A549 (cell line): Measurements from ENCODE around the gene ACAN. TPM values are rescaled to one million over a fixed set of nuclear protein-coding genes. Genes with fewer than 3 reads are reported as not detected.
A peak's percentile ranks its signal among the peaks of the same experiment; 100 is the strongest.

Source experiments
- ATAC-seq, 2 experiments: fragments of 200-7000 bp in 1 of 2; fragments of >200 bp in 1 of 2; cut with Nextera tagmentation in 1 of 2; cut with Tn5 transposase in 1 of 2; 3 replicates each; pipeline versions ENCODE4 v1.8.0 to v1.9.1; 2018 to 2020; ENCODE audit warnings: mild to moderate bottlenecking in 1 of 2, moderate library complexity in 1 of 2
- CTCF ChIA-PET: fragments of 300-600 bp; sonication (Branson Sonifier 250); formaldehyde crosslinking; extraction: SDS; loops from one replicate; lab custom pipeline; 2021; ENCODE audit warnings: antibody characterized with exemption, inconsistent platforms; lab: Yijun Ruan, JAX
- POLR2A ChIA-PET: fragments of 350-600 bp; formaldehyde crosslinking; extraction: SDS; loops from one replicate; lab custom pipeline; 2021; ENCODE audit warnings: antibody characterized with exemption, inconsistent platforms; lab: Yijun Ruan, JAX
- DNase-seq, 2 experiments: peaks; one replicate each; pipeline versions ENCODE4 v3.0.0 to v3.0.0-alpha.2; 2011 to 2016; ENCODE audit warnings: low read depth in 1 of 2, low spot score in 1 of 2
- FAIRE-seq: peaks from 2 replicates; lab custom pipeline; 2011; peaks lifted over from hg19 to GRCh38; lab: Jason Lieb, UNC
- H3K27ac ChIP-seq, 2 experiments: fragments of >200 bp; sonication (Bioruptor Twin); formaldehyde crosslinking; 3 replicates each; pipeline ENCODE4 v1.5.1; 2016 to 2017
- H3K4me1 ChIP-seq: fragments of >200 bp; sonication (Bioruptor Twin); formaldehyde crosslinking; 3 replicates; pipeline ENCODE4 v1.6.1; 2016
- H3K4me2 ChIP-seq: fragments of >200 bp; sonication (Bioruptor Twin); formaldehyde crosslinking; 3 replicates; pipeline ENCODE4 v1.6.1; 2016
- H3K4me3 ChIP-seq: fragments of >200 bp; sonication (Bioruptor Twin); formaldehyde crosslinking; 3 replicates; pipeline ENCODE4 v1.5.1; 2016
- H3K9me3 ChIP-seq: fragments of >200 bp; sonication (Bioruptor Twin); formaldehyde crosslinking; 3 replicates; pipeline ENCODE4 v1.6.1; 2016
- BCL3 ChIP-seq: fragments of >200 bp; sonication (Bioruptor Twin); formaldehyde crosslinking; IDR thresholded peaks from 3 replicates; pipeline ENCODE4 v1.6.1; 2016
- BHLHE40 ChIP-seq: IDR thresholded peaks from 2 replicates; pipeline ENCODE4 v1.6.1; 2012; ENCODE audit warnings: low read depth, low read length, inconsistent platforms
- CBX8 ChIP-seq: fragments of 200-600 bp; sonication (generic); IDR thresholded peaks from 2 replicates; pipeline ENCODE4 v1.6.1; 2016
- CHD2 ChIP-seq: fragments of 150-350 bp; IDR thresholded peaks from 2 replicates; pipeline ENCODE4 v1.6.1; 2014; ENCODE audit warnings: low read length; ENCODE audit not compliant: partially characterized antibody
- CTCF ChIP-seq: fragments of >200 bp; sonication (Bioruptor Twin); formaldehyde crosslinking; IDR thresholded peaks from 3 replicates; pipeline ENCODE4 v1.5.1; 2016
- EHF ChIP-seq: fragments of 250-450 bp; sonication (Bioruptor Pico); IDR thresholded peaks from 2 replicates; pipeline ENCODE4 v1.5.0; 2020; ENCODE audit warnings: mild to moderate bottlenecking
- EHMT2 ChIP-seq: fragments of 200-600 bp; sonication (generic); IDR thresholded peaks from 2 replicates; pipeline ENCODE4 v1.6.1; 2016; ENCODE audit warnings: antibody characterized with exemption, low read depth, mild to moderate bottlenecking, moderate library complexity
- ELK1 ChIP-seq: fragments of 150-350 bp; IDR thresholded peaks from 2 replicates; pipeline ENCODE4 v1.6.1; 2014; ENCODE audit warnings: low read depth, mild to moderate bottlenecking, low read length
- EP300 ChIP-seq, 2 experiments: fragments of >200 bp; sonication (Bioruptor Twin); formaldehyde crosslinking; IDR thresholded peaks; 2 replicates in 1 of 2; 3 replicates in 1 of 2; pipeline ENCODE4 v1.6.1; 2016 to 2017
- FOXS1 ChIP-seq: fragments of 250-450 bp; sonication (Bioruptor Pico); IDR thresholded peaks from 2 replicates; pipeline ENCODE4 v1.5.0; 2020; ENCODE audit warnings: mild to moderate bottlenecking, moderate library complexity
- HEYL ChIP-seq: fragments of 250-450 bp; sonication (Bioruptor Pico); IDR thresholded peaks from 2 replicates; pipeline ENCODE4 v1.8.0; 2021; ENCODE audit warnings: mild to moderate bottlenecking, moderate library complexity
- HMGXB4 ChIP-seq: fragments of 250-450 bp; sonication (Bioruptor Pico); IDR thresholded peaks from 2 replicates; pipeline ENCODE4 v1.5.0; 2021; ENCODE audit warnings: mild to moderate bottlenecking, moderate library complexity, borderline replicate concordance
- HOXA7 ChIP-seq: fragments of 250-450 bp; sonication (Bioruptor Pico); IDR thresholded peaks from 2 replicates; pipeline ENCODE4 v1.5.0; 2020; ENCODE audit warnings: mild to moderate bottlenecking, moderate library complexity
- JUN ChIP-seq, 2 experiments: fragments of >200 bp; sonication (Bioruptor Twin); formaldehyde crosslinking; IDR thresholded peaks; 2 replicates in 1 of 2; 3 replicates in 1 of 2; pipeline ENCODE4 v1.6.1; 2016 to 2017
- KDM1A ChIP-seq: fragments of 200-600 bp; sonication (generic); IDR thresholded peaks from 2 replicates; pipeline ENCODE4 v1.6.1; 2016; ENCODE audit warnings: low read depth, mild to moderate bottlenecking
- KDM5A ChIP-seq: fragments of 200-600 bp; sonication (generic); IDR thresholded peaks from 2 replicates; pipeline ENCODE4 v1.6.1; 2016; ENCODE audit warnings: antibody characterized with exemption, mild to moderate bottlenecking
- MAFK ChIP-seq: fragments of 450-650 bp; IDR thresholded peaks from 2 replicates; pipeline ENCODE4 v1.6.1; 2014; ENCODE audit not compliant: partially characterized antibody
- MYC ChIP-seq: IDR thresholded peaks from 2 replicates; pipeline ENCODE4 v1.6.1; 2012; ENCODE audit warnings: mild to moderate bottlenecking, inconsistent platforms, low read length, improper control_type of control experiment, borderline replicate concordance
- NPAS2 ChIP-seq: fragments of 250-450 bp; sonication (Bioruptor Pico); IDR thresholded peaks from 2 replicates; pipeline ENCODE4 v1.8.0; 2022; ENCODE audit warnings: mild to moderate bottlenecking, moderate library complexity, borderline replicate concordance
- NR3C1 ChIP-seq: fragments of >200 bp; sonication (Bioruptor Twin); formaldehyde crosslinking; IDR thresholded peaks from 3 replicates; pipeline ENCODE4 v1.6.1; 2017
- POLR2AphosphoS2 ChIP-seq: conservative IDR thresholded peaks from 2 replicates; pipeline ENCODE4 v1.6.1; 2012; ENCODE audit warnings: low read length, improper control_type of control experiment, inconsistent platforms
- RFX5 ChIP-seq: fragments of 450-650 bp; IDR thresholded peaks from 2 replicates; pipeline ENCODE4 v1.7.1; 2014; ENCODE audit warnings: antibody characterized with exemption, mild to moderate bottlenecking, moderate library complexity
- RNF2 ChIP-seq: fragments of 200-600 bp; sonication (generic); IDR thresholded peaks from 2 replicates; pipeline ENCODE4 v1.6.1; 2016; ENCODE audit warnings: low read depth, mild to moderate bottlenecking, antibody characterized with exemption, moderate library complexity, borderline replicate concordance
- SMC3 ChIP-seq: fragments of >200 bp; sonication (Bioruptor Twin); formaldehyde crosslinking; IDR thresholded peaks from 3 replicates; pipeline ENCODE4 v1.6.1; 2018; ENCODE audit warnings: inconsistent platforms
- TP53 ChIP-seq: fragments of 250-450 bp; sonication (Bioruptor Pico); IDR thresholded peaks from 2 replicates; pipeline ENCODE4 v1.5.0; 2021; ENCODE audit warnings: mild to moderate bottlenecking, moderate library complexity
- USF2 ChIP-seq: fragments of 450-650 bp; IDR thresholded peaks from 2 replicates; pipeline ENCODE4 v1.6.1; 2014; ENCODE audit warnings: antibody characterized with exemption
- ZC3H11A ChIP-seq: fragments of 450-650 bp; IDR thresholded peaks from 2 replicates; pipeline ENCODE4 v1.6.1; 2014; ENCODE audit warnings: antibody characterized with exemption, mild to moderate bottlenecking
- ZFP36 ChIP-seq: fragments of 450-650 bp; IDR thresholded peaks from 2 replicates; pipeline ENCODE4 v1.6.1; 2014; ENCODE audit warnings: borderline replicate concordance; ENCODE audit not compliant: partially characterized antibody
- ZSCAN20 ChIP-seq: fragments of 250-450 bp; sonication (Bioruptor Pico); IDR thresholded peaks from 2 replicates; pipeline ENCODE4 v1.8.0; 2022; ENCODE audit warnings: mild to moderate bottlenecking, moderate library complexity
- WGBS: methylation state at CpG from one replicate; pipeline ENCODE4 v1.1.6; 2017; ENCODE audit errors: missing lambda C conversion rate; 5-methylcytosine and 5-hydroxymethylcytosine counted together
- polyA plus RNA-seq, 4 experiments: library from polyadenylated mRNA; depleted of rRNA in 3 of 4; stranded (reverse); fragments of >200 nt; fragmentation: RNase III in 1 of 4; extraction: RNeasy Plus Mini Kit Qiagen cat#74134 plus additional on column Dnase treatment in 1 of 4; gene quantifications; 2 replicates in 3 of 4; 3 replicates in 1 of 4; pipeline ENCODE4 v1.2.3, GENCODE V29; 2011 to 2017

Gene ACAN
- polyA plus RNA-seq, 2 of the 4 experiments (the other 2 are of a cell fraction): 0.01 TPM; not detected in 1

- peaks cover 18% of the 10 kb centered on the region for H3K9me3 ChIP-seq
- peak in 1 of 2 experiments; percentile 29; a peak in 3 of 6 replicates for ATAC-seq
- WGBS: 50% methylated on average over 7 of the region's 7 CpGs
- no peak overlapping the region for H3K27ac ChIP-seq
- H3K4me1 ChIP-seq: no peaks in the 10 kb centered on the region
- ChIA-PET POLR2A (no interaction called here), CTCF (interaction anchor here (1.4 to 4.3 kb wide), 2 partner anchors 11 to 307 kb away, joined by 4 to 23 read pairs; no protein-coding TSS in a partner anchor)
- TF ChIP-seq ZFP36 (peak; percentile 15), SMC3 (no peak), RFX5 (no peak)
- FAIRE-seq: no peak
- no peak overlapping the region for H3K4me3 ChIP-seq
- H3K4me2 ChIP-seq: no peak overlapping the region
- no peak for DNase-seq
Observed at GRCh38 chr15:88859550-88859949, 56.3 kb downstream of the ACAN start.

- no peak overlapping the region for H3K4me2 ChIP-seq
- DNase-seq (no peak), ATAC-seq (peak in 1 of 2 experiments; percentile 18; a peak in 1 of 6 replicates), FAIRE-seq (no peak)
- no peaks in the 10 kb centered on the region for H3K4me1 ChIP-seq
- CTCF ChIA-PET: interaction anchor here (0.8 to 4.3 kb wide), 4 partner anchors 11 to 307 kb away, joined by 3 to 23 read pairs (median 4); no protein-coding TSS in a partner anchor
- H3K27ac ChIP-seq: no peak overlapping the region
- H3K4me3 ChIP-seq: no peak overlapping the region
- TF ChIP-seq USF2 (no peak), RNF2 (no peak), HEYL (no peak), HMGXB4 (CRISPR knock-in tag) (no peak), ZSCAN20 (no peak), EHMT2 (no peak), CBX8 (no peak), ZFP36 (no peak), KDM1A (no peak), KDM5A (no peak), MAFK (no peak), BCL3 (no peak), MYC (no peak), CHD2 (no peak)
- POLR2A ChIA-PET: no interaction called here
- H3K9me3 ChIP-seq: peaks cover 12% of the 10 kb centered on the region
- 26% methylated on average over 5 of the region's 7 CpGs for WGBS
Observed at GRCh38 chr15:88860212-88860611, 57.0 kb downstream of the ACAN start.

- FAIRE-seq (no peak), DNase-seq (no peak), ATAC-seq (no peak)
- ChIA-PET CTCF (interaction anchor here (0.8 to 4.3 kb wide), 5 partner anchors 8 to 314 kb away, joined by 4 to 23 read pairs (median 15); no protein-coding TSS in a partner anchor), POLR2A (no interaction called here)
- Histone ChIP-seq H3K4me2 (no peak overlapping the region), H3K27ac (no peak overlapping the region), H3K4me3 (no peak overlapping the region), H3K9me3 (no peaks in the 10 kb centered on the region), H3K4me1 (no peaks in the 10 kb centered on the region)
- 10% methylated on average over 1 of the region's 1 CpG for WGBS
- TF ChIP-seq POLR2AphosphoS2: no peak
- no peak for TF ChIP-seq EP300 (IDR thresholded peaks at IDR 0.05)
- TF ChIP-seq TP53 (CRISPR knock-in tag): no peak
- TF ChIP-seq BHLHE40: no peak
- TF ChIP-seq FOXS1: no peak
- TF ChIP-seq USF2: no peak
- no peak for TF ChIP-seq ELK1
- no peak for TF ChIP-seq EHF
- TF ChIP-seq CHD2: no peak
- no peak for TF ChIP-seq NR3C1
- no peak for TF ChIP-seq ZC3H11A
- TF ChIP-seq CTCF: no peak
- TF ChIP-seq JUN (IDR thresholded peaks at IDR 0.05): no peak
- TF ChIP-seq HOXA7 (CRISPR knock-in tag): no peak
- TF ChIP-seq NPAS2: no peak
Observed at GRCh38 chr15:88863412-88863811, 60.2 kb downstream of the ACAN start.
